CD14-positive monocyte (primary cell): ENCODE measurements around the gene KCTD21. TPM values are rescaled to one million over a fixed set of nuclear protein-coding genes. Genes with fewer than 3 reads are reported as not detected.
A peak's percentile ranks its signal among the peaks of the same experiment; 100 is the strongest.

Experiments used
- DNase-seq, 3 donors: peaks; one replicate each; pipeline ENCODE4 v3.0.0-alpha.2; 2011 to 2022
- H2AFZ ChIP-seq: 2 replicates; pipeline ENCODE4 v1.6.0; 2012; ENCODE audit warnings: mild to moderate bottlenecking, low read depth, low read length, inconsistent platforms; ENCODE audit not compliant: insufficient read depth, poor library complexity, severe bottlenecking
- H3K27ac ChIP-seq, 2 donors: 1 replicate in 1 of 2; 2 replicates in 1 of 2; pipeline ENCODE4 v1.5.1; 2012 to 2013; ENCODE audit warnings: low read length in 2 of 2, control low read depth in 1 of 2, inconsistent platforms in 1 of 2, low read depth in 1 of 2, mild to moderate bottlenecking in 1 of 2
- H3K27me3 ChIP-seq, 2 donors: one replicate each; pipeline versions ENCODE4 v1.6.0 to v1.6.1; 2011 to 2013; ENCODE audit warnings: low read length in 2 of 2; ENCODE audit not compliant: control insufficient read depth in 2 of 2, insufficient read depth in 2 of 2
- H3K36me3 ChIP-seq, 2 donors: replicated peaks in 1 of 2; 1 replicate in 1 of 2; 2 replicates in 1 of 2; pipeline versions ENCODE4 v1.5.1 to v1.6.1; 2012 to 2013; ENCODE audit warnings: low read length in 2 of 2, control low read depth in 1 of 2, inconsistent platforms in 1 of 2, mild to moderate bottlenecking in 1 of 2; ENCODE audit not compliant: insufficient read depth in 2 of 2, control insufficient read depth in 1 of 2
- H3K4me1 ChIP-seq, 2 donors: 1 replicate in 1 of 2; 2 replicates in 1 of 2; pipeline versions ENCODE4 v1.5.1 to v1.6.1; 2012 to 2013; ENCODE audit warnings: low read length in 2 of 2, control low read depth in 1 of 2, inconsistent platforms in 1 of 2, mild to moderate bottlenecking in 1 of 2, moderate library complexity in 1 of 2; ENCODE audit not compliant: insufficient read depth in 2 of 2, control insufficient read depth in 1 of 2
- H3K4me2 ChIP-seq: replicated peaks from 2 replicates; pipeline ENCODE3; 2012; ENCODE audit warnings: low read length, moderate library complexity, mild to moderate bottlenecking; ENCODE audit not compliant: poor library complexity, severe bottlenecking; ENCODE audit errors: extremely low read depth
- H3K4me3 ChIP-seq, 3 experiments: fragments of 200-600 bp in 1 of 3; sonication (generic) in 1 of 3; replicated peaks in 1 of 3; 1 replicate in 2 of 3; 2 replicates in 1 of 3; pipeline ENCODE4 v1.5.1; 2011 to 2013; ENCODE audit warnings: low read length in 3 of 3, mild to moderate bottlenecking in 3 of 3, control low read depth in 2 of 3, low read depth in 2 of 3, inconsistent platforms in 1 of 3, moderate library complexity in 1 of 3
- H3K79me2 ChIP-seq: 2 replicates; pipeline ENCODE4 v1.6.0; 2012; ENCODE audit warnings: mild to moderate bottlenecking, control low read depth, inconsistent platforms, low read length, moderate library complexity; ENCODE audit not compliant: insufficient read depth
- H3K9ac ChIP-seq: 2 replicates; pipeline ENCODE4 v1.6.0; 2017; ENCODE audit warnings: low read length, mild to moderate bottlenecking; ENCODE audit not compliant: insufficient read depth, poor library complexity, severe bottlenecking
- H3K9me3 ChIP-seq, 2 donors: replicated peaks in 1 of 2; 1 replicate in 1 of 2; 2 replicates in 1 of 2; pipeline versions ENCODE4 v1.5.1 to v1.6.1; 2012 to 2013; ENCODE audit warnings: low read length in 2 of 2, control low read depth in 1 of 2; ENCODE audit not compliant: control insufficient read depth in 1 of 2, insufficient read depth in 1 of 2
- H4K20me1 ChIP-seq: 2 replicates; pipeline ENCODE4 v1.6.0; 2012; ENCODE audit warnings: mild to moderate bottlenecking, low read length, control low read depth, moderate library complexity; ENCODE audit not compliant: insufficient read depth
- H3K27ac Mint-ChIP-seq, 7 donors: one replicate each; pipeline ENCODE4 v1.8.0; 2020; ENCODE audit warnings: mild to moderate bottlenecking in 7 of 7, mixed read lengths in 7 of 7, moderate library complexity in 6 of 7, inconsistent platforms in 2 of 7
- H3K27me3 Mint-ChIP-seq, 3 donors: one replicate each; pipeline ENCODE4 v1.8.0; 2021 to 2022; ENCODE audit warnings: low read depth in 3 of 3, mild to moderate bottlenecking in 3 of 3, mixed read lengths in 3 of 3, moderate library complexity in 3 of 3, inconsistent platforms in 1 of 3
- H3K36me3 Mint-ChIP-seq, 2 donors: one replicate each; pipeline ENCODE4 v1.8.0; 2020; ENCODE audit warnings: mixed read lengths in 2 of 2, inconsistent platforms in 1 of 2, mild to moderate bottlenecking in 1 of 2
- H3K4me1 Mint-ChIP-seq: one replicate; pipeline ENCODE4 v1.8.0; 2020; ENCODE audit warnings: mild to moderate bottlenecking, mixed read lengths
- H3K4me3 Mint-ChIP-seq, 2 donors: one replicate each; pipeline ENCODE4 v1.8.0; 2020; ENCODE audit warnings: mild to moderate bottlenecking in 2 of 2, mixed read lengths in 2 of 2, moderate library complexity in 1 of 2
- H3K9me3 Mint-ChIP-seq, 7 donors: one replicate each; pipeline ENCODE4 v1.8.0; 2020 to 2022; ENCODE audit warnings: mixed read lengths in 7 of 7, mild to moderate bottlenecking in 6 of 7, moderate library complexity in 6 of 7, inconsistent platforms in 2 of 7
- WGBS: methylation state at CpG from one replicate; pipeline ENCODE4 v1.1.5; 2013; ENCODE audit warnings: missing lambda C conversion rate; ENCODE audit not compliant: insufficient coverage; 5-methylcytosine and 5-hydroxymethylcytosine counted together
- intact Hi-C, 2 donors: fragments of 100-400 bp; cut with micrococcal nuclease; formaldehyde crosslinking; loops; one replicate each; pipeline versions ENCODE4 v1.15.0 to v1.15.1; 2023
- polyA plus RNA-seq, 3 donors: library from polyadenylated mRNA; depleted of rRNA in 1 of 3; unstranded in 2 of 3; stranded (reverse) in 1 of 3; fragments of 300-500 nt in 2 of 3; fragments of >200 nt in 1 of 3; fragmentation: Illumina TruSeq in 2 of 3; gene quantifications; 1 replicate in 2 of 3; 2 replicates in 1 of 3; pipeline ENCODE4 v1.2.3, GENCODE V29; 2012 to 2021
- TF ChIP-seq, protein P1 (sequence below): fragments of 200-600 bp; IDR thresholded peaks from one replicate; pipeline ENCODE4 v1.8.0; 2022; ENCODE audit warnings: antibody characterized with exemption, mild to moderate bottlenecking

KCTD21 gene
- polyA plus RNA-seq, 3 donors, result 3.2 to 9.2 (median 5.2) TPM

DNA sequence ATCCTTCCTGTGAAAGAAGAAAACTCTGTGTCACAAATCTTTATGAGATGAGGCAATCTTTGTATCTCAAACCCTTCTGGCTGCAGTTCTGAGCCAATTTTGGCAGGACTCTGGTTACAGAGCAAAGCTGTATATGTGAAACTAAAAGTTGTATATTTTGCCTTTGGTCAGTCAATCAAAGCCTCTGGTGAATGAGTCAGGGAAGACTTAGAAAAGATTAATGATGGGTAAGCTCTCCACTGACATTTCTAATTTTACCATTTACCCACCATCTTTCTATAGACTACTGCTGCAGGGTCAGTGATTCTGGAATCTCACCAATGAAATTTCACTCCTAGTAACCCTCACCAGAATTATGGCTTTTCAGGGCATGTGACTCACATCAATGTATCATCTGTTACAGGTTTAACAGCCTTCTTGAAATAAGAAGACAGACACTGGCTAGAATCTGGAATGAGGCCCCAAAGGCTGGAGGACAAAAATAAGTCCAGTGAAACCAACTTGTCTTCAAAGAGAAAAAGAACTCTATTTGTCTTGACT is 43.6 kb upstream of the KCTD21 start:
- Histone ChIP-seq H3K4me2 (no peak overlapping the region), H3K79me2 (peaks cover 14% of the 10 kb centered on the region), H3K27me3 (no peaks in the 10 kb centered on the region), H3K27ac (peak overlapping the region in 1 of 2 donors; percentile 33), H4K20me1 (peaks cover 63% of the 10 kb centered on the region), H3K4me3 (no peak overlapping the region), H2AFZ (no peak overlapping the region), H3K9me3 (no peaks in the 10 kb centered on the region), H3K9ac (no peak overlapping the region), H3K36me3 (peaks cover 6 to 26% of the 10 kb centered on the region in 2 donors), H3K4me1 (peaks cover 8 to 9% of the 10 kb centered on the region in 2 donors)
- Mint-ChIP-seq H3K4me1 (peaks cover 37% of the 10 kb centered on the region), H3K27me3 (no peaks in the 10 kb centered on the region), H3K27ac (no peak overlapping the region), H3K4me3 (no peak overlapping the region), H3K9me3 (no peaks in the 10 kb centered on the region), H3K36me3 (peaks cover 43 to 45% of the 10 kb centered on the region in 2 donors)
- intact Hi-C loops, result loop anchor here in 1 of 2 donors (5.0 kb wide), 1 partner anchor 330 kb away; no protein-coding TSS in a partner anchor
- no peak for DNase-seq
- TF ChIP-seq, protein P1, sequence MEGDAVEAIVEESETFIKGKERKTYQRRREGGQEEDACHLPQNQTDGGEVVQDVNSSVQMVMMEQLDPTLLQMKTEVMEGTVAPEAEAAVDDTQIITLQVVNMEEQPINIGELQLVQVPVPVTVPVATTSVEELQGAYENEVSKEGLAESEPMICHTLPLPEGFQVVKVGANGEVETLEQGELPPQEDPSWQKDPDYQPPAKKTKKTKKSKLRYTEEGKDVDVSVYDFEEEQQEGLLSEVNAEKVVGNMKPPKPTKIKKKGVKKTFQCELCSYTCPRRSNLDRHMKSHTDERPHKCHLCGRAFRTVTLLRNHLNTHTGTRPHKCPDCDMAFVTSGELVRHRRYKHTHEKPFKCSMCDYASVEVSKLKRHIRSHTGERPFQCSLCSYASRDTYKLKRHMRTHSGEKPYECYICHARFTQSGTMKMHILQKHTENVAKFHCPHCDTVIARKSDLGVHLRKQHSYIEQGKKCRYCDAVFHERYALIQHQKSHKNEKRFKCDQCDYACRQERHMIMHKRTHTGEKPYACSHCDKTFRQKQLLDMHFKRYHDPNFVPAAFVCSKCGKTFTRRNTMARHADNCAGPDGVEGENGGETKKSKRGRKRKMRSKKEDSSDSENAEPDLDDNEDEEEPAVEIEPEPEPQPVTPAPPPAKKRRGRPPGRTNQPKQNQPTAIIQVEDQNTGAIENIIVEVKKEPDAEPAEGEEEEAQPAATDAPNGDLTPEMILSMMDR, result no peak

DNA sequence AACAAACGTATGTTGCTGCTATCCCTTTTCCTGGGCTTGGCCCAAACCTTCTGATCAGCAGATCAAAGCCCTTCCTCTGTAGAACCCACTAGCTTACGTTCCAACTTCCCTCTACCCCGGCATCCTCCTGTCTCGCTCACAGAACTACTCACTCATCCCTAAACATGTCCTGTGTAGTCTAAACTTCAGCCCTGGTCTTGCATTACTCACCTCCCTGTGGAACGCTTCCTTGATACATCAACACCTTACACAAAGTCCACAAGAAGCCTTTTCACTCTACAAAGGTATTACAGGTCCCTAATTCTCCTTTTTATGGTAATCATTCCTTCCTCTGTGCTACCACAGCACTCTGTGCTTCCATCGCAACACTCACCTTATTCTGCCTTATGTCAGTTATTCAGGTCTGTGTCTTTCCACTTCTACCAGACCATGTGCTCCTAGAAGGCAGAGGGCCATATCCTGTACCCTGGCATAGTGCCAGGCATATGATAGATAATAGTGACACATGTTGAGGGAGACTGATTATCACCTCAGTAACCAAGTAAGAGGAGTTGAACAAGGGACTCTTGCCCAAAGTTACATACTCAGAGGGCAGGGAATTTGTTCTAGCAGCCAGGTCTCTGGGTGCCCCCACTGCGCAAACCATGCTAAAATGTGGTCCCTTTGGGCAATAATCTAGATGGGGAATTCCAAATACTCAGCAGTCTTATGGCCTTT is 41.9 kb upstream of the KCTD21 start:
- Mint-ChIP-seq H3K27ac (peak overlapping the region in 5 of 7 donors; percentile 6 to 71 (median 63)), H3K27me3 (no peaks in the 10 kb centered on the region), H3K36me3 (peaks cover 46% of the 10 kb centered on the region in 2 donors), H3K9me3 (no peaks in the 10 kb centered on the region), H3K4me1 (peaks cover 37% of the 10 kb centered on the region), H3K4me3 (no peak overlapping the region)
- TF ChIP-seq, protein P1, result no peak
- no peaks in the 10 kb centered on the region for H3K9me3 ChIP-seq
- peaks cover 16% of the 10 kb centered on the region for H3K79me2 ChIP-seq
- WGBS, result 25% methylated on average over 5 of the region's 7 CpGs
- peaks cover 8 to 9% of the 10 kb centered on the region in 2 donors for H3K4me1 ChIP-seq
- H3K9ac ChIP-seq, result no peak overlapping the region
- H2AFZ ChIP-seq, result no peak overlapping the region
- H3K27ac ChIP-seq, result peak overlapping the region in 1 of 2 donors; percentile 37
- H3K4me2 ChIP-seq, result no peak overlapping the region
- peaks cover 19 to 41% of the 10 kb centered on the region in 2 donors for H3K36me3 ChIP-seq
- no peaks in the 10 kb centered on the region for H3K27me3 ChIP-seq
- peaks cover 55% of the 10 kb centered on the region for H4K20me1 ChIP-seq
- H3K4me3 ChIP-seq, result no peak overlapping the region
- DNase-seq, result peak in 2 of 3 donors; percentile 13 to 29
- intact Hi-C loops, result loop anchor here in 1 of 2 donors (5.0 kb wide), 1 partner anchor 332 kb away; no protein-coding TSS in a partner anchor
